ENCODE results near the gene ASTE1. TPM values are rescaled to one million over a fixed set of nuclear protein-coding genes. Genes with fewer than 3 reads are reported as not detected.

Gene ASTE1
- total and polyA plus RNA-seq, 9 of the 15 experiments (the other 6 are each of a cell fraction or from before 2014, with no cell fraction given), result 3.5 to 12.1 (median 6.9) TPM

GRCh38 chr3:131072099-131072559 is 45.5 kb upstream of the ASTE1 start (continued):
- TF ChIP-seq ZNF407 (IDR thresholded peaks at IDR 0.05; ENCODE audit: low read depth) (peak; percentile 65), PHF8 (IDR thresholded peaks at IDR 0.05; ENCODE audit: borderline replicate concordance, low read length) (no peak), BACH1 (tag; IDR thresholded peaks at IDR 0.05) (peak; percentile 19), MECOM (CRISPR knock-in tag; IDR thresholded peaks at IDR 0.05) (peak; percentile 16; the same call in 1 of the 2 replicates), HES1 (IDR thresholded peaks at IDR 0.05; ENCODE audit: low read depth) (no peak), MYC (IDR thresholded peaks at IDR 0.05; ENCODE audit: low read depth, low read length) (peak; percentile 46; the same call in 1 of the 2 replicates), MYC (CRISPR knock-in tag; IDR thresholded peaks at IDR 0.05; ENCODE audit: borderline replicate concordance, low read depth) (no peak), SMARCA5 (IDR thresholded peaks at IDR 0.05) (no peak), ZNF699 (CRISPR knock-in tag; IDR thresholded peaks at IDR 0.05; ENCODE audit: insufficient replicate concordance) (no peak), MBD2 (IDR thresholded peaks at IDR 0.05; ENCODE audit: borderline replicate concordance, low read depth) (no peak; the same call in 1 of the 2 replicates), FOXA1 (IDR thresholded peaks at IDR 0.05; ENCODE audit: borderline replicate concordance) (no peak), DPF2 (IDR thresholded peaks at IDR 0.05) (peak; percentile 67), ZBTB8A (IDR thresholded peaks at IDR 0.05; ENCODE audit: partially characterized antibody) (no peak), ATF7 (IDR thresholded peaks at IDR 0.05) (no peak; the same call in none of the 2 replicates), NFXL1 (CRISPR knock-in tag; IDR thresholded peaks at IDR 0.05) (no peak), MIER1 (IDR thresholded peaks at IDR 0.05; ENCODE audit: low read depth) (no peak), FOXJ2 (tag; IDR thresholded peaks at IDR 0.05) (no peak), STAT5A (IDR thresholded peaks at IDR 0.05; ENCODE audit: borderline replicate concordance, low read length) (no peak)
- TF ChIP-seq, protein P1, sequence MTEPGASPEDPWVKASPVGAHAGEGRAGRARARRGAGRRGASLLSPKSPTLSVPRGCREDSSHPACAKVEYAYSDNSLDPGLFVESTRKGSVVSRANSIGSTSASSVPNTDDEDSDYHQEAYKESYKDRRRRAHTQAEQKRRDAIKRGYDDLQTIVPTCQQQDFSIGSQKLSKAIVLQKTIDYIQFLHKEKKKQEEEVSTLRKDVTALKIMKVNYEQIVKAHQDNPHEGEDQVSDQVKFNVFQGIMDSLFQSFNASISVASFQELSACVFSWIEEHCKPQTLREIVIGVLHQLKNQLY (CRISPR knock-in tag; conservative IDR thresholded peaks at IDR 0.05), result no peak
- TF ChIP-seq, protein P2, sequence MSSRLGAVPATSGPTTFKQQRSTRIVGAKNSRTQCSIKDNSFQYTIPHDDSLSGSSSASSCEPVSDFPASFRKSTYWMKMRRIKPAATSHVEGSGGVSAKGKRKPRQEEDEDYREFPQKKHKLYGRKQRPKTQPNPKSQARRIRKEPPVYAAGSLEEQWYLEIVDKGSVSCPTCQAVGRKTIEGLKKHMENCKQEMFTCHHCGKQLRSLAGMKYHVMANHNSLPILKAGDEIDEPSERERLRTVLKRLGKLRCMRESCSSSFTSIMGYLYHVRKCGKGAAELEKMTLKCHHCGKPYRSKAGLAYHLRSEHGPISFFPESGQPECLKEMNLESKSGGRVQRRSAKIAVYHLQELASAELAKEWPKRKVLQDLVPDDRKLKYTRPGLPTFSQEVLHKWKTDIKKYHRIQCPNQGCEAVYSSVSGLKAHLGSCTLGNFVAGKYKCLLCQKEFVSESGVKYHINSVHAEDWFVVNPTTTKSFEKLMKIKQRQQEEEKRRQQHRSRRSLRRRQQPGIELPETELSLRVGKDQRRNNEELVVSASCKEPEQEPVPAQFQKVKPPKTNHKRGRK (tag; IDR thresholded peaks at IDR 0.05), result no peak

Data from K562 (cell line).